CD4-positive, alpha-beta T cell treated with Interleukin-4 for 1 hour (primary cell): ENCODE measurements around the gene TUFT1.
A peak's percentile ranks its signal among the peaks of the same experiment; 100 is the strongest.
"Not testable (repeated sequence)": the region's sequence is repeated elsewhere in the genome, so short reads cannot be mapped to it uniquely, and the experiment has no call there.

ENCODE experiments used
- DNase-seq, 2 donors: peaks; one replicate each; pipeline ENCODE4 v3.0.0-alpha.2; 2020 to 2022

The TUFT1 gene

DNA sequence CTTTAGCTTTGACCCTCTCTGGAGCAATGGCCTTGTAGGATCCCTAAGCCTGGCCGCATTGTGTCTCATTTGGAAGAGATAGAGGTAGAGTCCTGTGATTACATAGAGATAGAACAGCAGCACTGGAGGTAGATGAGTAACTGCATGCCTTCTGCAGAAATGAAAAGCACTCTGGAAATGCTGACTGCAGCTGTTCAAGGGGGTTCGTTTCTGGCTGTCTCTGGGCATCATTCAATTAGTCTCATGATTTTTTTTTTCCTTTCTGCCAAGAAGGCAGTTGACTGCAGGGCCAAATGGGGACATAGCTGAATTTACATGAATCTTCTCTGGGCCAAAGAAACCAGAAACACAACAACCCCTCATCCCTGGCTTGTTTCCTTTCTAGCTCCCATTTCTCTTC is 43.7 kb downstream of the TUFT1 start:
- DNase-seq, result no peak

DNA sequence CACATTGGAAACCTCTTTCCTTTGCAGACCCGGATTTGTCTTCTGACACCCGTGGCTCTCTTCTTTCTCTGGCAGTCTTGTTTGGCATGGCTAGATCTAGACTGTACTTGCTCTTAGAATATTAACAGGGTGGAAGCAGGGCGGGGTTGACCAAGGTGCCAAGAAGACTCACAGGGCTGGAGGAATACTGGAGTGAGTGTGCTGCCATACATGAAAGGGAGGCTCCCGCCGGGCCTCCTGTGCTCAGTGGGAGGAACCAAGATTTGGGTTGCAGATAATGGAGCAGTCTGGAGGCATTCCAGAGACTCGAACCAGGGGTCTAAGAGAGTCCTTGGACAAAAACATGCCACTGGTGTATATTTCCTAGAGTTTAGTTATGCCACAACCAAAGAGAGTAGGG is 44.2 kb downstream of the TUFT1 start:
- DNase-seq, result no peak

DNA sequence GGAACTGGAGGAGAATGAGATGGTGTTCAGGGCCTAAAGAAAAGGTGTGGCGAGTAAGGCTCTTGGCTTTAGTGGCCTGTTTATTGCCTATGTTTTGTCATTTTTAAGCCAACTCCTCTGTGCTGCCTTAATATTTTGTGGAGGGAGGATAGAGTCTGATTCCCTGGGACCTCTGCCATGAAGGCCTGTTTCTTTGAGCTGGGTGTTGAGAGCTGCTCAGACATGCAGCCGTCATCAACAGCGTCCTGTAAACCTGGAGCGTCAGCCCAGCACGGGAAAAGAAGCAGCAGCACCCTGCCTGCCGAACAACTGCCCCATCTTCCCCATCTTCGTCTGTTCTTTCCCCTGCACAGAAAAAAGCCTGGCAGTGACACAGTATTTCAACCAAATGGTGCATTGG is 44.7 kb downstream of the TUFT1 start:
- DNase-seq, result no peak

DNA sequence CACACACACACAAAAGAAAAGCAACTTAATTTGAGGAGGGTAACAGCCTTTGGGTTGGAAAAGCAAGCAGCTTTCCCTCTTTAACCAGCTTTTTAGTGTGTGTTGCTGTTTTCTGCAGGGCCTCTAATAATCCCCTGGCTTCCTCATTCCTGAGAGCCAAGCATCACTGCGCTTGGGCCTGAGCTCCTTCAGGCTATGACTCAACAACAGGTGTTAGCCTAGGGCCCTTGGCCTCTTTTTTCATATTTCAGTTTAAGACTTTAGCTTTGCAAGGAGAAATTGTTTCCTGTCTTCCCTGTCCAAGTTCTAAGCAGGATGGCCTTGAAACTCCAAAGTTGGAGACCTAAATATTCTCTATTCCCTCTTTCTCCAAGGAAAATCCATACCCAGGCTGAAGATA is 45.5 kb downstream of the TUFT1 start:
- no peak for DNase-seq

DNA sequence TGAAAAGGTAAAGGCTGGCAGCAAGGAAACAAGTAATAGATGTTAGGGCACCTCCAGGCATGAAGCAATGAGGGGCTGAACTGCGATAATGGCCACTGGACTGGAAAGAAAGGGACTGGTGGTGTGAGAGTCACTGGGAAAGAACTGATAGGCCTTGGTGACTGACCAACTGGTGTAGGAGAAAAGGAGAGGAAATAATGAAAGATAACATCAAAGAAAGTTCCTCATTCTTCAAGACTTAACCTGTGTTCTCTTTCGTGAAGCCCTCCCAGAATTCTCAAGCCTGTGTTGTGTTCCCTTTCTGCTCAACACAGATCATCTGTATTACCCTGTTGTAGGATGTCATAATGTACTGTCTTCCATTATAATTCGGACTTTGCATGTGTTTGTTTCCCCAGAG is 50.9 kb downstream of the TUFT1 start:
- DNase-seq, result no peak

DNA sequence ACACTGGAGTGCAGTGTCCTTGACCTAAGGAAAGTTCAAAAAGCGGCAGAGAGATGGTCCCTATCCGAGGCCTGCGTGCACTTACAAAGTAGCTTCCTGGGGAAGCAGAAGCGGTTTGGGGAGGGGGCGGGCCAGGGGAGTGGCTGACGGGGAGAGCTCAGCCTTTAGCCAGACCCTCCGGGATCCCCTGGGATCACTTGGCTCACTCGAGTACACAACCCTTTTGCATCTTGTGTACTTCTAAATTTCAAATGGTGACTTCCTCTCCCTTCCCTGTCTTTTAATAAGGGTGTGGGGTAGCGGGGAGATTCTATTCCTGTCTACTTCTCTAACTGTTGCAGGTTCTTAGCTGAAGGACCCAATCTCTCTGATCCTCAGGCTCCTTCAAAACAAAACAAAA is 53.6 kb downstream of the TUFT1 start:
- no peak for DNase-seq

DNA sequence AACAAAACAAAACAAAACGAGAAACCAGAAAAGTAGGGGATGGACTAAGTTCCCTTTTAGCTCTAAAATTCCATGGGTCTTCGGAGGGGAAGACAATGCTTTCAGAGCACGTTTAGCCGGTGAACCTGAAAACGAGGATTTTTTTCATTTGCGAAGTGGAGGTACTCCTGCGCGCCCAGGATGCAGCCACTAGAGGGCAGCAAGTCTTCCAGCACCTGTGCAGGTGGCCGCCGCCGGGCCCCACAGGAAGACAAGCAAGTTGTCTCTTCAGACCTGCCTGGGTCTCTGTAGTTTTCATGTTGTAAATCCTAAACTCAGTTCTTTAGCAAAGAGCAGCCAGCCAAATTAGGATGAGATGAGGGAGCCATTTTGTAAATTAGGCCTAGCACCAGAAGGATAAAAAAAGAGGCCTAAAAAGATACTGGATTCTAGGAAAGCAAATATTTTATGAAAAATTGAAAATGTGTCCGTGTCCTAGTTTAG is 54.1 kb downstream of the TUFT1 start:
- peak; percentile 84 for DNase-seq

DNA sequence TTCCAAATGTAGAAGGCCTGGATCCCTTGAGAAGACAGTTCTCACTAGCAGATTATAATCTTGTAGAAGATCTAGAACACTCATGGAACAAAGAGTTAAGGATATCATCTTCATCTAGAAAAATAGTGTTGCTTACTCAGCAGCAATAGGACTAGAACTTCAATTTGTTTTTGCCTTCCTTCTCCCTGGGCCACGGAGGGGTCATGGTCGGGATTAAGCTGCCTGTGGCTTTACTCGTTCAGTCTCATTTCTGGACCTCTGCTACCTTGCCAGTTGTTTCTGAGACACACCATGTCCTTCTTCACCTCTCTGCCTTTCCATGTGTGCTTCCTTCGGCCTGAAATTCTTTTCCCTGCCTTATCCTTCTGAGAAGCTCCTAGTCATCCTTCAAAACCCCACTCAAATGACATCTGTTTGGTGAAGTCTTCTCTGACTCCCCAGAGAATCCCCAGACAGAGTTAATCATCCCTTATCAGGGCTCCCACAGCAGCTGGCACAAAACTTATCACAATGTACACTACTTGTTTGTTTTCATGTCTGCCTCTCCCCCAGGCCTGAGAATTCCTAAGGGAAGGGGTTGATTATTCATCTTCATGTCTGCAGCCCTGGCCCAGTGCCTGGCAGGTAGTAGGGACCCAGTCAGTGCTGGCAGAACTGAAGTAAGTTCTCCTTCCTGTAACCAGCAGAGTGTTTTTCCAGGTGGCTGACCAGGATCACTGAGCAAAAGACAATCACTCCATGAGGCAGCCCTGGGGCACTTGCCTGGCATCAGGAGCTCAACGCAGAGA is 56.3 kb downstream of the TUFT1 start:
- no peak for DNase-seq

DNA sequence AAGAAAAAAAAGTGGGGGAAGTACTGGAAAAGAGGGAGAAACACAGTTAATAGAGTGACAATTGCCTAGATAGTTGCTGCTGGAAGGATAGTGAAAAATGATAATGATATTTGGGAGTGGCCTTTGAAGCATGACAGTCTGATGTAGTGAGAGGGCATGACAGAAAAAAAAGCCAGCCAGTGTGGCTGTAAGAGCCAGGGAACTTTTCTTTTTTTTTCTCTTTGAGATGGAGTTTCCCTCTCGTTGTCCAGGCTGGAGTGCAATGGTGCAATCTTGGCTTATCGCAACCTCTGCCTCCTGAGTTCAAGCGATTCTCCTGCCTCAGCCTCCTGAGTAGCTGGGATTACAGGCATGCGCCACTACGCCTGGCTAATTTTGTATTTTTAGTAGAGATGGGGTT is 62.4 kb downstream of the TUFT1 start:
- not testable (repeated sequence) for DNase-seq

DNA sequence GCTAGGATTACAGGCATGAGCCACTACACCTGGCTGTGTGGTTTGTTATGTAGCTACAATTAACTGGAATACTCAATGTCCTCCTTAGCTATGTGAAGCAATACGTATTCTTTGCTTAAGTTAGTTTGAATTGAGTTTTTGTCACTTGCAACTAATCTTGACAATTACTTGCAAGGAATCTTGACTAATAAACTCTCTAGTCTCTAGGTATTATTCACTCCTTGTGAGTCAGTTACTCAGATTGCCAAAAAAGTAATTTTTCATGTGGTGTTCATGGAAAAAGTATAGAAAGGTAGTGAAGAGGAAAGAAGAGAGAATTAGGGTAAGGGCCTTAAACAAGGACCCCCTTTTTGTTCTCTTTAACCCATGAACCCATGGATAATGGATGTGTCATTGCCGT is 64.2 kb downstream of the TUFT1 start:
- DNase-seq, result no peak

DNA sequence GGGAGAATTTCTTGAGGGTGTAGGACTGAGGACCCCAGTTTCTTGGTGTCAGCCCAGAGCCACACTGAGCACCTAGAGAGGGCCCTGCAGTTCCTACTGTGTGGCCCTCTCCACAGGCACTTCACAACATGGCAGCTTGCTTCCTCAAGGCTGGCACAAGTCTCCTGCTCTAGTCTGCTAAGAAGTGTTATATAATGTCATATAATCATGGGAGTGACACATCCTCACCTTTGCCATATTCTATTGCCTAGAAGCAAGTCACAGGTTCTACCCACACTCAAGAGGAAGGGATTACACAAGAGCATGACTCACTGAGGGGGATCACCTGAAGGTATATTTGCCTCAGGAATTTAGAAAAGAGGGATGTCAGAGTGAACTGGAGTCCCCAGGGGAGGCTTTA is 66.3 kb downstream of the TUFT1 start:
- DNase-seq, result no peak

DNA sequence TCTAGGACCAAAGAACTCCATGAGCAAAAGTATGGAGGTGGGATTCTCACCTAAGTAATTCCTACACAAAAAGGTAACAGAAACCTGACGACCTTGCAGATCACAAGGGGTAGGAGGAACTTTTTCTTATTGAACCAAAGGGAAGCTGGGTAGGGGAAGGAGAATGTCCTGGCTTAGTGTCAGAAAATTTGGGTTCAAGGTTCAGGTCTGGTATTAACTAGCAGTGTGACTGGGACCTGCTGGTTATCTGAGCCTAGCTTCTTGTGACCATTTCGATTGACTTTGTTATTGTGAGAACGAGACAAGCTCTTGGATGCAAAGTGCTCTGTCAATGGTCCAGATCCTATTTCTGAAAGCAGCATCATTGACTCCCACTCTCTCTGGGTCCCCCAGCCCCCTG is 66.7 kb downstream of the TUFT1 start:
- DNase-seq, result no peak

DNA sequence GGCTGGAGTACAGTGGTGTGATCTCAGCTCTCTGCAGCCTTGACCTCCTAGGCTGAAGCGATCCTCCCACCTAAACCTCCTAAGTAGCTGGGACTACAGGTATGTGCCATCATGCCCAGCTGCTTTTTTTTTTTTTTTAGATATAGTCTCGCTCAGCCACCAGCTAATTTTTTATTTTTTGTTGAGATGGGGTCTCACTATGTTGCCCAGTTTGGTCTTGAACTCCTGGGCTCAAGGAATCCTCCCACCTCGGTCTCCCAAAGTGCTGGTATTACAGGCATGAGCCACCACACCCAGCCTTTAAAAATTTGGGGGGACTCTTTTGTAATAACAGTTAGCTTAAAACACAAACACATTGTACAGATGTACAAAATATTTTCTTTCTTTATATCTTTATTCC is 70.0 kb downstream of the TUFT1 start:
- DNase-seq, result no peak

DNA sequence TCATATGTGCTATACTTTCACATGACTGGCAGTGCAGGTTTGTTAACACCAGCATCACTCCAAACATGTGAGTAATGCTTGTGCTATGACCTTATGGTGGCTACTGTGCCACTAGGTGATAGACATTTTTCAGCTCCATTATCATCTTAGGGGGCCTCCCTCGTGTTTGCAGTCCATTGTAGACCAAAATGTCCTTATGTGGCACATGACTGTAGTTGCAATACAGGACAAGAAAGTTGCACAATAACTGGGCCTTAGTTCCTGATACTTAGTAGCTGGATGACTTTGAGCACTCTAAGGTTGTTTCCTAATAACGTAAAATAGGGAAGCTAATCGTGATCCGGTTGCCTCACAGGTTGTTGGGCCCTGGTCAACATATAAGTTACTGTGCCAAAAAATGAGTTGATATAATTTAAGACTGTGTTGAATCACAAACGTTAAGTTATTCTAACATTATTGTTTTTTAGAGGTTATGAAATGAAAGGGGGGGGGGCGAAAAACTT is 71.2 kb downstream of the TUFT1 start:
- peak in 1 of 2 donors; percentile 58 for DNase-seq

DNA sequence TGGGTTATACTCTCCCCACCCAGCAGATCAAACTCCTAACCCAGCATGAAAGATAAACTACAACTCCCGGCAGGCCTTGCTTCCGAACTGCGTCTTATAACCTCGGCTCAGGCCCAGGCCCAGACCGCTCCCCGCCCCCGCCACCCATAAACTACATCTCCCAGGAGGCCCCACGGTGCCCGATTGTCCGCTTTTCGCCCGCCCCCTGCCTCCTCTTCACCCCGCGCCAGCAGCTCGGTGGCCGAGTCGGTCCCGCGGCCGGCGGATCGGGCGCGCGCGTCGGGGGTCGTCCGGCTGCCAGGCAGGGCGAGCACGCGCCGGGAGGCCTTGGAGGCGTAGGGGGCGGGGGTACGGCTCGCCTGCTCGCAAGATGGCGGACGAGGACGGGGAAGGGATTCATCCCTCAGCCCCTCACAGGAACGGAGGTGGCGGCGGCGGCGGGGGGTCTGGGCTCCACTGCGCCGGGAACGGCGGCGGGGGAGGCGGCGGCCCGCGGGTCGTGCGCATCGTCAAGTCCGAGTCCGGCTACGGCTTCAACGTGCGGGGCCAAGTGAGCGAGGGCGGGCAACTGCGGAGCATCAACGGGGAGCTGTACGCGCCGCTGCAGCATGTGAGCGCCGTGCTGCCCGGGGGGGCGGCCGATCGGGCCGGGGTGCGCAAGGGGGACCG is 71.9 kb downstream of the TUFT1 start, which contains the start of gene SNX27:
SNX27 (plus strand) TSS at position 219 of the 669 bp plus-strand sequence; CDS start at position 371, 152 bp downstream.
- DNase-seq, result peak; percentile 91 to 92

DNA sequence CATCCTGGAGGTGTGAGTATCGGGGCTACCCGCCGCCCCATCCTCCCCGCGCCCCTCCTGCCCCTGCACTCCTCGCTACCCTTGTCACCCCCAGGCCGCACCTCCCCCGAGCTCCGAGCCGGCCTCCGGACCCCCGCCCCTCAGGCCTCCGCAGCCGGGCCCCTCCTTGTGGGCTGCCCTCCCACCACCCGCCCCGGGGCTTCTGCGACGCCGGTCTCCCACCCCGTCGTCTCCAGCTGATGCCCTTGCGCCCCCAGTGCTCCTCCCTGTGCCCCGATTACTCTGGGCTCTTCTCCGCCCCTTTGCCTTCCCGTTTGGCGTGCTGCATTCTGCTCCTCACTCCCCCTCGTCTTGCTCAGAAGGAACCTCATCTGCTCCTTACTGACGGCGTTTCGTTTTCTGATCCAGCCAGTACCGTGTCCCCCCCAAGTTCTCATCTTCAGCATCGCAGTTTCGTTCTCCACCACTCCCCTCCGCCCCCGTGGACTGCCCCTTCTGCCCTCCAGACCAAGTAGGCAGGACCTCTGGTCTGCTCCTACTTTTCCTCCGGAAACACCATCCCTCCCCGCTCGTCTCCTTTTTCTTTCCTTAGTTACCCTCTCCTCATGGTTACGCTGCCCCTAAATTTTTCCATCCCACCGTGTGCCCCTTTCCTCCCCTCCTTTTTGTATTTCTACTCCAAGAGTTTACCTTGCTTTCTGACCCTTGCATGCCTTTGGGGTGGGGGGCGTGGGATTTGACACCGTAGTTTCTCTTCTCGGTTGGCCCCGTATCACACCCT is 72.6 kb downstream of the TUFT1 start:
- DNase-seq, result peak; percentile 11 to 28

DNA sequence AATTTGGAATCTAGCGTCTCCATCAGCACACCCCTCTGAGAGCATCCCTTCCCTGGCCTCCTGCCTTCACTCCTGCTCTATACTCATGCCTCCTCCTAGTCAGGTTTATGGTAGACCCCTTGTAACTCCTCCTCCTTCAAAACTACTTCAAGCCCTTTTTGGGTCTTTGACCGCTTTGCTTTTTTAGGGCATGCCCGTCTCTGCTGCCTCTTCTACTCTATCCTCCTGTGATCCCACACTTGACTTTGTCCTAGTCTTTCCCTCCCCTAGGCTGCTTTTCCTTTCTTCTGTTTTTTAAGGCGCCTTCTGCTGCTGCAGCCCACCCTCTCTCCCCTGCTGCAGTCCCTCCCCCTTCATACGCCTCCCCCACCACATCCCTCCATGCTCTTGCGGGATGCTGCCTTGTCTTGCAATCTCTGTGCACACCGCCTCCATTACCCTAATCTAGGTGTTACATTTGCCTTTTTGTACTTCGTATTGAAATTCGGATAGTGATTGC is 73.2 kb downstream of the TUFT1 start:
- DNase-seq, result no peak

DNA sequence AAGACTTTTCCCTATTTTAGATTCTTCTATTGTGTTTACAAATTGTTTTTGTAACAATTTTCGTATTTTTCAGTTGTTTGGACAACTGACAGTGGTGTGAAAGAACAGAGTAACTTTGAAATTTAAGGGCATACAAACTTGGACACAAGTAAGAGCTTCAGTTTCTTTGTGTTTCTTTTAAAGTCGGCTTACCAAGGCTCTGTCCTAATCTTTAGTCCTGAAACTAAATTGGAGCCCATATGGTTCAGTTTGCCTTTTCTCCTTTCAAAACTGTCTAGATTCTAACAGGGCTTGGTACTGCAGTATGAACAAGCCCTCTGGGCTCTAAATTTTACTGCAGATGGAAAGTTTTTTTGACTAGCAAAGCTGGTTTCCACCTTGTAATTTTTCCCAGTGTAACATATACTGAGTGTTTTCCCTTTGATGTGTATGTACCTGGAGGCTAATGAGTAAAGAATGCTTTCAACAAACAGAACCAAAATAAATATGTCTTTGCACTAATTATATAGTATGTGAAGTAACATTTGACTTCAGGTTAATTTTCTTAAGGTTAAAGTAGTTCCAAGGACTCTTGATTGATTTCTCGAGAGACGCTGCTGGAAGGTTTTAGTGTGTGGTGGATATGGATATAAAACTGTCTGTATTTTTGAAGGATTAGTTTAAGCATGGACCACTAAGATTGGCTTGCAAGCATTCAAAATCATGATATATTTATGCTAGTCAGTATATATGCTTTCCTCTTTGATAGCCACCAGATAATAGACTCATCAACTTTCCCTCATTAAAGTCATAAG is 75.8 kb downstream of the TUFT1 start:
- DNase-seq, result no peak

DNA sequence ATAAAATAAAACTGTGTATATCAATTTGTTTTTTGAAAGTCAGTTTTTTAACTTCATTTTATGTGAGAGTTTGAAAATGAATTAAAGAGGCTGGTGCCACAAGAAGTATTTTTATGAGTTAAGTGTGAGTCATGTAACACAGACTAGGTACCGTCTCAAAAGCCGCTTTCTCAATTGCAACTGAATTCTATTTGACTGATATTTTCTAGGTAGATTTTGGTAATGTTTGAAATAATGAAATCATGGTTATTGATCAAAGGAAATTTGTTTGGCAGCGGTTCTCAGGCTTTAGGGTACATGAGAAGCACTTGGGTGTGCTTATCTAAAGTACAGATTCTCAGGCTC is 76.4 kb downstream of the TUFT1 start:
- no peak for DNase-seq

DNA sequence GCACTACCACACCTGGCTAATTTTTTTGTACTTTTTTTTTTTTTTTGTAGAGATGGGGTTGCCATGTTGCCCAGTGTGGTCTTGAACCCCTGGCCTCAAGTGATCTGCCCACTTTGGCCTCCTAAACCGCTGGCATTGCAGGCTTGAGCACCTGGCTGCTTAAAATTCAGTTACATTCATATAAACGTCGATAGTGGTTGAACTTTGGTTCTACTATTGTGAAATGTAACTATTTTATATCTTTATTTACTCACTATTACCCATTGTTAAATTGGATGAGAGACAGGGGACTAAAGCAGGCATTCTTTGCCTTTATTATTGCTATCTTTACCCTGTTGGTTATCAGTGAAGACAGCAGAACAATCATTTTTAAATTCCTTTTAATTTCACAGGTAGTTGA is 77.9 kb downstream of the TUFT1 start:
- DNase-seq, result no peak

DNA sequence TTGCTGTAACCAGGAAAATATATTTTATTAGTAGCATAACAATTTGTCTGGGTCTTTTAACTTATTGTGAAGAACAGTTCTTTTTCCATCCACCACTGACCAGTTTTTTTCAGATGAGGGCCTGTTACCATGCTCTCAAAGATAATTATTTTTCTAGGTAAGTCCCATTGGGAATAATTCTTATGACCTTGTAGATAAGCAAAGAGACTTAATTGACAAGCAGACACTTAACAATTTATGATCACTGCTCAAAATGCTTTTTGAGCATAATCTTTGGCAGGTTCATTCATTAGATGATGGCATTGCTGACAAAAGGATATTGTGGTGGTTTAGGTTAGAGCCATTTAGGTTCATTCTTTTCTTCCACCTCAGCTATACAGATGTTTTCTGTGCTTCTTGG is 78.4 kb downstream of the TUFT1 start:
- DNase-seq, result no peak

DNA sequence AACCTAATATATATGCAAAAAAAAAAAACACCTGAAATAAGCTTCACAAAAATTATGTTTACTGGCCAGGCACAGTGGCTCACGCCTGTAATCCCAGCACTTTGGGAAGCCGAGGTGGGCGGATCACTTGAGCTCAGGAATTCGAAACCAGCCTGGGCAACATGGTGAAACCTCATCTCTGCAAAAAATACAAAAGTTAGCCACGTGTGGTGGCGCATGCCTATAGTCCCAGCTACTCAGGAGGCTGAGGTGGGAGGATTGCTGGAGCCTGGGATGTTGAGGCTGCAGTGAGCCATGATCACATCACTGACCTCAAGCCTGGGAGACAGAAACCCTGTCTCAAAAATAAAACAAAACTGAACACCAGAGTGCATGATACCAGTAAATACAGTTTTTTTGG is 78.9 kb downstream of the TUFT1 start:
- not testable (repeated sequence) for DNase-seq
